Effector memory CD4-positive, alpha-beta T cell (primary cell): ENCODE data around the gene GRPEL2.

Experiments
- DNase-seq, 3 donors: peaks; one replicate each; pipeline ENCODE4 v3.0.0-alpha.2; 2020
- H3K27ac ChIP-seq: 2 replicates; pipeline ENCODE4 v1.7.0; 2013; ENCODE audit warnings: mild to moderate bottlenecking, low read length, moderate library complexity; ENCODE audit not compliant: insufficient read depth, poor library complexity, severe bottlenecking
- H3K27me3 ChIP-seq: replicated peaks from 2 replicates; pipeline ENCODE4 v1.7.0; 2013; ENCODE audit warnings: mild to moderate bottlenecking, low read length; ENCODE audit not compliant: insufficient read depth, control insufficient read depth, poor library complexity, severe bottlenecking
- H3K36me3 ChIP-seq: 2 replicates; pipeline ENCODE4 v1.7.0; 2013; ENCODE audit warnings: mild to moderate bottlenecking, low read length, moderate library complexity; ENCODE audit not compliant: control insufficient read depth, insufficient read depth
- H3K4me1 ChIP-seq: 2 replicates; pipeline ENCODE4 v1.7.0; 2013; ENCODE audit warnings: low read length, mild to moderate bottlenecking; ENCODE audit not compliant: control insufficient read depth, insufficient read depth, poor library complexity, severe bottlenecking
- H3K4me3 ChIP-seq: 2 replicates; pipeline ENCODE4 v1.7.0; 2013; ENCODE audit warnings: low read length, low read depth, mild to moderate bottlenecking; ENCODE audit not compliant: insufficient read depth, poor library complexity, severe bottlenecking
- H3K9me3 ChIP-seq: 2 replicates; pipeline ENCODE4 v1.7.0; 2013; ENCODE audit warnings: mild to moderate bottlenecking, low read length, moderate library complexity; ENCODE audit not compliant: control insufficient read depth
- total RNA-seq, 3 donors: gene quantifications; one replicate each; lab custom pipeline; 2026; lab: John Stamatoyannopoulos, UW

Gene GRPEL2
- 23.8 to 39.9 (median 34.9) reads per million in 3 donors for total RNA-seq

DNA sequence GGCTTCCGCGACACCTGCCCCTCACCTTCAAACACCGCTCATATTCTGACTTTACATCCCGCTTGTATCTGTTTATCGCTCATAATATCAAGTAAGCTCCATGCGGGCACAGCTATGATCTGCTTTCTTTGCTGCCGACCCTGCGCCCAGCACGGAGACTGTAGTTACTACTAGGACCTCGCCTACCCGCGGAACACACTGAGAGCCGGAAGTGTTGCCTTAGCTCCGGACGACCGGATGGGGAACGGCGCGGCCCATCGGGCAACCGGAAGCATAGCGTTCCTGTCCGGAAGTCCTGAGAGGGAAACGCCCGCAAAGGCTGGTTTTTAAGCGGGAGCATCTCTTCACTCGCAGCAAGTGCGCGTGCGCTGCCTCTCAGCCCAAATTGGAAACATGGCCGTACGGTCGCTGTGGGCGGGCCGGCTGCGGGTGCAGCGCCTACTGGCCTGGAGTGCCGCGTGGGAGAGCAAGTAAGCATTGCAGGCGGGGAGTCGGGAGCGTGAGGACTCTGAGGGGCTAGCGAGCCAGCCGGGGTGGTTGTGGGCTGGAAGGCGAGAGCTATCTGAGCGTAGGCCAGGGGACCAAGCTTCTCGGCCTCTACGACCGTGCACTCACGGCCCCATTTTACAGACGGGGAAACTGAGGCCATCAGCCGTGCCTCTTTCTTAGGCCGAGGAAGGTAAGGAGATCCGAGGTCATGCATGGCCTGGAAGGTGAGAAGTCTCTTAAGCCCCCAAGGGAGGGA, at the start of gene GRPEL2:
Gene GRPEL2 (plus strand): TSS at position 353 of the 745 bp plus-strand sequence. CDS start 41 bp downstream, at position 394.
- peaks cover 39% of the 10 kb centered on the region for H3K4me1 ChIP-seq
- peak within 1 kb of the TSS; percentile 65 for H3K4me3 ChIP-seq
- H3K9me3 ChIP-seq = no peaks in the 10 kb centered on the region
- H3K27me3 ChIP-seq = no peaks in the 10 kb centered on the region
- peak; percentile 71 to 84 (median 75) for DNase-seq
- H3K36me3 ChIP-seq = peaks cover 11% of the 10 kb centered on the region
- peak within 1 kb of the TSS; percentile 77 for H3K27ac ChIP-seq

DNA sequence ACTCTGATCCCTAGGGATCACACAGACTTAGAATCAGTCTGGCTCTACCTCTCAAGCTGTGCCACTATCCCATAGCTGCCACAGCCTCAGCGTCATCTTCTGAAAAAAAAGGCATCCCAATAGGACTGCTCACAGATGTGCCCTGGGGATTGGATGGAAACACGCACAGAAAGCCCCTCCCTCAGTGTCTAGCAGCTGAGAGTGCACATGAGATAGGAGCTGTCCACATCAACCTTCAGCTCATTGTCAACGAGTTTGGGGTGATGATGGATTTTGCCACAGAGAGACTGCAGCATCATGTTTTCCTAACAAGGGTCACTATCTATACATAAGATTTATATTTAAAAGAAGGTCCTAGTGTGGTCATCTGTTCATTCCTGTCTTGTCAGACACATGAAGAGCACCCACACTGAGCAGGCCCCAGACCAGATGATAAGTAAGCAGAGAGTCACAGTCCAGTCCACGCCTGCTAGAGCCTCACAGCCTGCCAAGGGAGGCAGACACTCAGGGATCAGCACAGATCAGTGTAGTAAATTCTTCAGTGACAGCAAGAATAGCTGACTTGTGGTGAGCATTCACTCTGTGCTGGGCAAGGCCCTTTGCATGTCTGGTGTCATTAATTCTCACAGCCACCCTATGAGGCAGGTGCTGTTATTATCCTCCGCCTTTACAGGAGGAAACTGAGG, 47.8 kb upstream of the GRPEL2 start:
- H3K9me3 ChIP-seq = no peaks in the 10 kb centered on the region
- no peak for DNase-seq
- H3K27me3 ChIP-seq = peaks cover 4% of the 10 kb centered on the region
- no peaks in the 10 kb centered on the region for H3K4me1 ChIP-seq
- no peak overlapping the region for H3K4me3 ChIP-seq
- no peak overlapping the region for H3K27ac ChIP-seq
- H3K36me3 ChIP-seq = no peaks in the 10 kb centered on the region

DNA sequence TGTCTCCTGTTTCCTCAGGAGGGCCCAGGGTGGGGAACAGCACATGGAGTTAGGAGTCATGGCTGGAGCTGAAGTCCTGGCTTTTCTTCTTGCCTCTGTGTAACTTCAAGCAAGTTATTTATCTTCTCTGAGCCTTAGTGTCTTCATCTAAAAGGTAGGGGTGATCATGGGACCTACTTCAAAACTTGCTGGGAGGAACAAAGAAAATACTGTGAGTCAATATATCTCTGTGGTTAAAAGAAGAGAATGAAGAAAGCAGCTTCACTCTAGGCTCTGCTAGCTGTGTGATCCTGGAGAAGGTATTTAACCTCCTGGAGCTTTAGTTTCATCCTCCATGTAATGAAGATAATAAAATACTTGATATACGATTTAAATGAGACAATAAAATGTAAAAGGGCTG, 47.1 kb upstream of the GRPEL2 start:
- H3K4me1 ChIP-seq = no peaks in the 10 kb centered on the region
- no peak for DNase-seq

GRCh38 chr5:149298842-149299404, 46.4 kb upstream of the GRPEL2 start:
- no peaks in the 10 kb centered on the region for H3K9me3 ChIP-seq
- H3K4me1 ChIP-seq = no peaks in the 10 kb centered on the region
- no peak overlapping the region for H3K27ac ChIP-seq
- no peaks in the 10 kb centered on the region for H3K36me3 ChIP-seq
- peaks cover 4% of the 10 kb centered on the region for H3K27me3 ChIP-seq
- no peak for DNase-seq
- no peak overlapping the region for H3K4me3 ChIP-seq

More for the DNA sequence above, 47.1 kb upstream of the GRPEL2 start:
- Histone ChIP-seq H3K27ac (no peak overlapping the region), H3K4me3 (no peak overlapping the region), H3K27me3 (peaks cover 4% of the 10 kb centered on the region), H3K36me3 (no peaks in the 10 kb centered on the region), H3K9me3 (no peaks in the 10 kb centered on the region)

DNA sequence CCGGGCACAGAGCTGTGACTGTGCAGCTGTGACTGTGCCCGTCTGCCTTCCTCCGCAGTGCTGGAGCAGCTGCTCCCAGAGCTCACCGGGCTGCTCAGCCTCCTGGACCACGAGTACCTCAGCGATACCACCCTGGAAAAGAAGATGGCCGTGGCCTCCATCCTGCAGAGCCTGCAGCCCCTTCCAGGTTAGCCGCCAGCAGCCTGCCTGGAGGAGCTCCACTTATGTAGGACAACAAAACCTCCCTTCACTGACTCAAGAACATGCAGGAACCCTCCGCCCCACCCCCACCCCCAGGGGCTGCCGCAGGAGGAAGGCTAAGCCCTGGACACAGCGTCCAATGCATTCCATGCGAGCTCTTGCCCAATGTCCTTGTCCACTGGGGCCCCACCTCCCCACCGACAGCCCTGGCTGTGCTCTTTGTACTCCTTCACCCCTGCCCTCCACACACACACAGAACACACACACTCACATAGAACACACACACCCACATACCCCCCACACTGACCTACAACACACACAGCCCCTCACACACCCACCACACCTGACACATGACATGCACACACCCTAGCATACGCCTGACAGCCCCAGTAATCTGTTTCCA, 45.7 kb upstream of the GRPEL2 start:
- no peak for DNase-seq
- no peak overlapping the region for H3K27ac ChIP-seq
- no peaks in the 10 kb centered on the region for H3K36me3 ChIP-seq
- no peaks in the 10 kb centered on the region for H3K9me3 ChIP-seq
- peaks cover 4% of the 10 kb centered on the region for H3K27me3 ChIP-seq
- H3K4me1 ChIP-seq = no peaks in the 10 kb centered on the region
- no peak overlapping the region for H3K4me3 ChIP-seq

- Histone ChIP-seq H3K4me3 (no peak overlapping the region), H3K27ac (no peak overlapping the region), H3K36me3 (no peaks in the 10 kb centered on the region), H3K9me3 (no peaks in the 10 kb centered on the region), H3K4me1 (no peaks in the 10 kb centered on the region), H3K27me3 (peaks cover 4% of the 10 kb centered on the region)
- no peak for DNase-seq
Observed at GRCh38 chr5:149300441-149300840, 44.9 kb upstream of the GRPEL2 start.

- Histone ChIP-seq H3K27me3 (peaks cover 4% of the 10 kb centered on the region), H3K27ac (no peak overlapping the region)
Observed at GRCh38 chr5:149301049-149301743, 44.1 kb upstream of the GRPEL2 start.

GRCh38 chr5:149301744-149302380, 43.4 kb upstream of the GRPEL2 start:
- no peak for DNase-seq
- H3K27ac ChIP-seq = no peak overlapping the region
- no peaks in the 10 kb centered on the region for H3K36me3 ChIP-seq
- no peaks in the 10 kb centered on the region for H3K9me3 ChIP-seq
- H3K4me1 ChIP-seq = no peaks in the 10 kb centered on the region
- no peak overlapping the region for H3K4me3 ChIP-seq
- H3K27me3 ChIP-seq = peaks cover 4% of the 10 kb centered on the region

More at GRCh38 chr5:149301049-149301743, 44.1 kb upstream of the GRPEL2 start:
- H3K4me1 ChIP-seq = no peaks in the 10 kb centered on the region
- DNase-seq = no peak
- H3K4me3 ChIP-seq = no peak overlapping the region
- H3K9me3 ChIP-seq = no peaks in the 10 kb centered on the region
- H3K36me3 ChIP-seq = no peaks in the 10 kb centered on the region

DNA sequence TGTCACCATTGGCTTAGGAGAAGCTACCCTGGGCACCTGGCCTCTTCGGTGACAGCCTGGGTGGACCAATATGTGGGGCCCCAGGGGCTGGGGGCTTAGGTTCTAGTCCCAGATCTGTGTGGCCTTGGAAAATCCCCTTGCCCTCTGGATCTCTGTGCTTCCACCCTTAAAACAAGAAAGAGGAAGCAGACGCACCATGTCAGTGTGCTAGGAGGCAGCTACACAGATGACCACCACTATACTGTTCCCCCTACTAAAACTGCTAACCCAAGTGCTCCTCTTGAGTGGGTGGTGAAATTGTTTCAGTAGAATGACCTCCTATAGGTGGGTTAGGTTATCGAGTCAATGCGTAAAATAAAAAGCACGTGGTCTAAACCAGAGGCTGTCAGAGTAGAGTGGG, 42.7 kb upstream of the GRPEL2 start:
- Histone ChIP-seq H3K4me1 (no peaks in the 10 kb centered on the region), H3K27ac (no peak overlapping the region), H3K4me3 (no peak overlapping the region), H3K27me3 (peaks cover 4% of the 10 kb centered on the region), H3K9me3 (no peaks in the 10 kb centered on the region), H3K36me3 (no peaks in the 10 kb centered on the region)
- no peak for DNase-seq
